ENCODE data around the gene SRR.

The SRR gene

GRCh38 chr17:2366747-2367494, 63.2 kb downstream of the SRR start:
- ChIA-PET CTCF (interaction anchor here (0.9 to 1.6 kb wide), 3 partner anchors 14 to 320 kb away, joined by 3 to 6 read pairs (median 4); no protein-coding TSS in a partner anchor), POLR2A (no interaction called here)
- TF ChIP-seq SP1 (IDR thresholded peaks at IDR 0.05), result no peak
- no peak for TF ChIP-seq LEF1 (IDR thresholded peaks at IDR 0.05; ENCODE audit: borderline replicate concordance)
- TF ChIP-seq L3MBTL2 (conservative IDR thresholded peaks at IDR 0.05), result no peak
- TF ChIP-seq CTBP1 (IDR thresholded peaks at IDR 0.05; ENCODE audit: borderline replicate concordance), result no peak
- no peak for TF ChIP-seq ZNF384 (IDR thresholded peaks at IDR 0.05)
- TF ChIP-seq TARDBP (IDR thresholded peaks at IDR 0.05), result no peak
- TF ChIP-seq, protein P1, sequence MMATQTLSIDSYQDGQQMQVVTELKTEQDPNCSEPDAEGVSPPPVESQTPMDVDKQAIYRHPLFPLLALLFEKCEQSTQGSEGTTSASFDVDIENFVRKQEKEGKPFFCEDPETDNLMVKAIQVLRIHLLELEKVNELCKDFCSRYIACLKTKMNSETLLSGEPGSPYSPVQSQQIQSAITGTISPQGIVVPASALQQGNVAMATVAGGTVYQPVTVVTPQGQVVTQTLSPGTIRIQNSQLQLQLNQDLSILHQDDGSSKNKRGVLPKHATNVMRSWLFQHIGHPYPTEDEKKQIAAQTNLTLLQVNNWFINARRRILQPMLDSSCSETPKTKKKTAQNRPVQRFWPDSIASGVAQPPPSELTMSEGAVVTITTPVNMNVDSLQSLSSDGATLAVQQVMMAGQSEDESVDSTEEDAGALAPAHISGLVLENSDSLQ (IDR thresholded peaks at IDR 0.05), result no peak
- peak; percentile 60 for DNase-seq (ENCODE audit: extremely low spot score)

GRCh38 chr17:2368359-2368758, 64.6 kb downstream of the SRR start:
- ChIA-PET POLR2A (interaction anchor here (1.1 to 1.2 kb wide), 2 partner anchors 14 to 32 kb away, joined by 3 to 4 read pairs; partner anchors contain the start of gene TSR1), CTCF (interaction anchor here (2.2 kb wide), 1 partner anchor 15 kb away, joined by 7 read pairs; no protein-coding TSS in a partner anchor)
- TF ChIP-seq TARDBP (IDR thresholded peaks at IDR 0.05) (no peak), ZNF384 (IDR thresholded peaks at IDR 0.05) (no peak), LEF1 (IDR thresholded peaks at IDR 0.05; ENCODE audit: borderline replicate concordance) (no peak), BHLHE40 (IDR thresholded peaks at IDR 0.05; ENCODE audit: borderline replicate concordance) (no peak), HDGF (IDR thresholded peaks at IDR 0.05; ENCODE audit: borderline replicate concordance) (no peak)
- DNase-seq (ENCODE audit: extremely low spot score), result no peak

- CTCF ChIA-PET, result interaction anchor here (2.2 to 2.4 kb wide), 2 partner anchors 13 to 16 kb away, joined by 7 to 12 read pairs; no protein-coding TSS in a partner anchor
- POLR2A ChIA-PET, result no interaction called here
- DNase-seq (ENCODE audit: extremely low spot score), result no peak
Observed at GRCh38 chr17:2369039-2369438, 65.3 kb downstream of the SRR start.

DNA sequence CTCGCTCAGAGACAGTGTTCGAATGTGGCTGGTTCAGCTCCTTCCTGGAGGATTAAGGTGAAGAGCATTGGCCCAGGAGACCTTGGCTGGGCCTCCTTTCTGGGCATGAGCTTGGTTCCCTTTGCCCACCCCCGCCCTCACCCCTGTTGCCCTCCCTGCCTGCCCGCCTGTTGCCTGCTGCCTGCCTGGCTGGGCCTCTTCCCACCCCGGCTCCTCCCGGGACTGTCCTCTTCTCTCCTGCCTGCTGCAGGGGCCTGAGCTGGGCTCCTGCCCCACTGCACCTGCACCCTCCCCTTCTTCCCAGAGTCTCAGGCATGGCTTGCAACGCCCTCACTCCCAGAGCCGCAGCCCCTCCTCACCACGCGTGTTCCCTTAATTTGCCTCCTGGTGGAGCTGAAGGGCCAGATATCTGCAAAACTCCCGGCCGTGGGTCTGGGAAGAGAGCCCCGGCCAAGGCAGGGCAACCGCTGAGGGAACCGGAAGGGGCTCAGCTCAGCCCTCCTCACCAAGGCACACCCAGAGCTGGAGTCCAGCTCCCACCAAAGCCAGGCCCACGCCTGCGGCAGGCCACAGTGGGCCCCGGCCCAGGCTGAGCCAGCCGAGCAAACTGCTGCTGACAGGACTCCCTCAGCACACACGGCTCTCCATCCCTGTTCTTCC, 65.9 kb downstream of the SRR start:
- TF ChIP-seq ZNF384 (IDR thresholded peaks at IDR 0.05) (no peak), FOXA1 (IDR thresholded peaks at IDR 0.05) (no peak), ELF4 (IDR thresholded peaks at IDR 0.05) (no peak), TARDBP (IDR thresholded peaks at IDR 0.05) (no peak), CTBP1 (IDR thresholded peaks at IDR 0.05; ENCODE audit: borderline replicate concordance) (no peak), FOXM1 (IDR thresholded peaks at IDR 0.05; ENCODE audit: borderline replicate concordance) (no peak), HDGF (IDR thresholded peaks at IDR 0.05; ENCODE audit: borderline replicate concordance) (no peak), ARNT (IDR thresholded peaks at IDR 0.05) (no peak), LEF1 (IDR thresholded peaks at IDR 0.05; ENCODE audit: borderline replicate concordance) (no peak), L3MBTL2 (conservative IDR thresholded peaks at IDR 0.05) (no peak), NFRKB (IDR thresholded peaks at IDR 0.05) (no peak), SUZ12 (IDR thresholded peaks at IDR 0.05) (no peak)
- TF ChIP-seq, protein P1 (IDR thresholded peaks at IDR 0.05), result no peak
- peak; percentile 25 for DNase-seq (ENCODE audit: extremely low spot score)
- ChIA-PET POLR2A (no interaction called here), CTCF (interaction anchor here (0.7 to 2.4 kb wide), 3 partner anchors 12 to 47 kb away, joined by 3 to 12 read pairs (median 7); no protein-coding TSS in a partner anchor)

More at GRCh38 chr17:2369039-2369438, 65.3 kb downstream of the SRR start:
- TF ChIP-seq NFRKB (IDR thresholded peaks at IDR 0.05) (no peak), HDGF (IDR thresholded peaks at IDR 0.05; ENCODE audit: borderline replicate concordance) (no peak), ZNF384 (IDR thresholded peaks at IDR 0.05) (no peak), ARNT (IDR thresholded peaks at IDR 0.05) (no peak), SUZ12 (IDR thresholded peaks at IDR 0.05) (no peak), LEF1 (IDR thresholded peaks at IDR 0.05; ENCODE audit: borderline replicate concordance) (no peak), TARDBP (IDR thresholded peaks at IDR 0.05) (no peak), FOXA1 (IDR thresholded peaks at IDR 0.05) (no peak), CTBP1 (IDR thresholded peaks at IDR 0.05; ENCODE audit: borderline replicate concordance) (no peak), BHLHE40 (IDR thresholded peaks at IDR 0.05; ENCODE audit: borderline replicate concordance) (no peak)
- TF ChIP-seq, protein P1 (IDR thresholded peaks at IDR 0.05), result no peak

DNA sequence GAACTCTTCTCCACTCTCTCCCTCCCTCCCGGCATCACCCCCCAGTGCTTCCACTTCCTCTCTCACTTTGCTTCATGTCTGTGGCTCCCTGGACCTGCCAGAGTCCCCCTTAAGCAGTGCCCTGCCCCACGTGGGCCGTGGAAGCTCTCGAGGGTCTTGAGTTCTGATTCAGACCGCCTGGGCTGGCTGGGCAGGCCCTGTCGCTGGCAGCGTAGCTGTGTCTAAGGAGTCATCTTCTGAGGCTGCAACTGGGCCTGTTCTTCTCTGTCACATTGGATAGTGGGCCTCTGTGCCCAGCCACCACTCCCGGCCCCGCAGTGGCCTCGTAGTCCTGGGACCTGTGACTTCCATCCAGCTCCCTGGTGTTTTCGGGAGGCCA, 66.5 kb downstream of the SRR start:
- POLR2A ChIA-PET, result no interaction called here
- DNase-seq (ENCODE audit: extremely low spot score), result no peak
- TF ChIP-seq FOXK2 (IDR thresholded peaks at IDR 0.05), result no peak
- TF ChIP-seq L3MBTL2 (conservative IDR thresholded peaks at IDR 0.05), result no peak
- TF ChIP-seq LEF1 (IDR thresholded peaks at IDR 0.05; ENCODE audit: borderline replicate concordance), result no peak
- no peak for TF ChIP-seq BHLHE40 (IDR thresholded peaks at IDR 0.05; ENCODE audit: borderline replicate concordance)
- TF ChIP-seq TARDBP (IDR thresholded peaks at IDR 0.05), result no peak
- no peak for TF ChIP-seq HDGF (IDR thresholded peaks at IDR 0.05; ENCODE audit: borderline replicate concordance)
- TF ChIP-seq SUZ12 (IDR thresholded peaks at IDR 0.05), result no peak
- no peak for TF ChIP-seq NFRKB (IDR thresholded peaks at IDR 0.05)
- TF ChIP-seq CTBP1 (IDR thresholded peaks at IDR 0.05; ENCODE audit: borderline replicate concordance), result no peak
- TF ChIP-seq FOXA1 (IDR thresholded peaks at IDR 0.05), result no peak
- no peak for TF ChIP-seq ELF4 (IDR thresholded peaks at IDR 0.05)
- TF ChIP-seq FOXM1 (IDR thresholded peaks at IDR 0.05; ENCODE audit: borderline replicate concordance), result no peak
- no peak for TF ChIP-seq ARNT (IDR thresholded peaks at IDR 0.05)
- no peak for TF ChIP-seq SP1 (IDR thresholded peaks at IDR 0.05)
- no peak for TF ChIP-seq ZNF384 (IDR thresholded peaks at IDR 0.05)
- CTCF ChIA-PET, result interaction anchor here (0.7 to 2.4 kb wide), 3 partner anchors 12 to 46 kb away, joined by 3 to 12 read pairs (median 7); no protein-coding TSS in a partner anchor
